ENCODE results near the gene KCNJ3.

DNA sequence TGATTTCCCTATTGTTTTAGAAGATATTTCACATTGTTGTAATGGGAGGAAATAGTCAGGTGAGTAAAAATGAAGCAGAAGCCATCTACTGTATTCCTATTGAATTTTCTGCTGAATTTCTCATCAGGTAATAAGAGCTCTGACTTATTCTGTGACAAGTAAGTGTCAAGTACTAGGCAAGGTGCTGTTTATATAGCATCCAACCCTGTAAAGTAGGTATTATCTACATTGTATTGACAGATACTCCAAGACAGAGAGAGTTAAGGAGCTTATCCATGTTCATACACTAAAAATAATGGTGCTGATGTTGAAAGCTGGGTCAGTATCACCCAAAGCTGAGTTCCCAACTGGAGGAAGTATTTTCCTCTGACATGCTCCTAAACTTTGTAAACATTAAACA lies 106.0 kb downstream of the KCNJ3 start:
- TF ChIP-seq POLR2AphosphoS5 (IDR thresholded peaks at IDR 0.05; ENCODE audit: borderline replicate concordance, low read depth, low read length) = no peak
- no peak for TF ChIP-seq EZH2 (IDR thresholded peaks at IDR 0.05)
- TF ChIP-seq FOXP2 (optimal IDR thresholded peaks at IDR 0.05; ENCODE audit: control extremely low read depth, extremely low read length, insufficient read depth) = no peak

Data from SK-N-MC (cell line).